Ecto neural progenitor cell (in vitro differentiated cells): ENCODE results near the gene COL16A1.

ENCODE experiments used
- DNase-seq: peaks from one replicate; pipeline ENCODE4 v3.0.0-alpha.2; 2018; ENCODE audit warnings: low spot score

COL16A1 gene

GRCh38 chr1:31703431-31704270, at the start of gene COL16A1:
Gene COL16A1 (minus strand): TSS chr1:31704017. CDS start chr1:31702193, 1,824 bp downstream.
- DNase-seq: no peak

GRCh38 chr1:31752952-31753475, 49.2 kb upstream of the COL16A1 start:
- DNase-seq: no peak

DNA sequence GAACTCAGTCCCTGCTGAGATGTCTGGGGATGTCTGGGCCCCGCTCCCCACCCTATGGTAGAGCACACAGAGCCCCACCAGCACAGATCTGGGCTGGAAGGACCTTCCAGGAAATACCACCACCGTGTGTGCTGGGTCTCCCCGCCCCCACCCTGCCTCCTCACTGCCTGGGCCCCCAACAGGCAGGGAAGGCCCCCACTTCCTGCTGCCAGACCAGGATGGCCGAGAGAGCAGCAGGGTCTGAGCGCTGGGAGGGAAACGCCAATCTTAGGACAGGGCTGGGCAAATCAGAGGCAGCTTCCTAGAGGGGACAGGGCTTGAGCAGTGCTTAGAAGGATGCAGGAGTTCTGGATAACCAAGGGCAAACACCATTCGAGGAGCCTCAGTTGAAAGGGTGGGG, 48.4 kb upstream of the COL16A1 start:
- no peak for DNase-seq

DNA sequence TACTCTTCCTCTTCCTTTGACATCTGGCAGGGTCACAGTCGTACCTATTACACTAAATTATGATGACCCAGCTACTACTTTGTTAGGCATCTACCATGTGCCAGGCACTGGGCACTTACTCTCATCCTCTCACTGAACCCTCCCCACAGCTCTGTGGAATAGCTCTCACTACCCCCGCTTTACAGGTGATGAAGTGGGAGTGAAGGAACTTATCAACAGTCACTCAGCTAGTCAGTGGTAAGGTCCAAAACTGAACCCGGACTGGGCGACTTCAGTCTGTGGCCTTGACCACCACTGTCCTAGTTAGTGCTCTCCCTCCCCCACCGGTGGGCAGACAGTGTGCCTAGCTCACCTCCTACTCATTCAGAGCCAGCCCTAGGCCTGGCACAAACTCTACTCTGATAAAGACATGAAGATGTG, 48.0 kb upstream of the COL16A1 start:
- DNase-seq: no peak

- DNase-seq: no peak
These were observed 47.2 kb upstream of the COL16A1 start for GRCh38 chr1:31750858-31751510.

DNA sequence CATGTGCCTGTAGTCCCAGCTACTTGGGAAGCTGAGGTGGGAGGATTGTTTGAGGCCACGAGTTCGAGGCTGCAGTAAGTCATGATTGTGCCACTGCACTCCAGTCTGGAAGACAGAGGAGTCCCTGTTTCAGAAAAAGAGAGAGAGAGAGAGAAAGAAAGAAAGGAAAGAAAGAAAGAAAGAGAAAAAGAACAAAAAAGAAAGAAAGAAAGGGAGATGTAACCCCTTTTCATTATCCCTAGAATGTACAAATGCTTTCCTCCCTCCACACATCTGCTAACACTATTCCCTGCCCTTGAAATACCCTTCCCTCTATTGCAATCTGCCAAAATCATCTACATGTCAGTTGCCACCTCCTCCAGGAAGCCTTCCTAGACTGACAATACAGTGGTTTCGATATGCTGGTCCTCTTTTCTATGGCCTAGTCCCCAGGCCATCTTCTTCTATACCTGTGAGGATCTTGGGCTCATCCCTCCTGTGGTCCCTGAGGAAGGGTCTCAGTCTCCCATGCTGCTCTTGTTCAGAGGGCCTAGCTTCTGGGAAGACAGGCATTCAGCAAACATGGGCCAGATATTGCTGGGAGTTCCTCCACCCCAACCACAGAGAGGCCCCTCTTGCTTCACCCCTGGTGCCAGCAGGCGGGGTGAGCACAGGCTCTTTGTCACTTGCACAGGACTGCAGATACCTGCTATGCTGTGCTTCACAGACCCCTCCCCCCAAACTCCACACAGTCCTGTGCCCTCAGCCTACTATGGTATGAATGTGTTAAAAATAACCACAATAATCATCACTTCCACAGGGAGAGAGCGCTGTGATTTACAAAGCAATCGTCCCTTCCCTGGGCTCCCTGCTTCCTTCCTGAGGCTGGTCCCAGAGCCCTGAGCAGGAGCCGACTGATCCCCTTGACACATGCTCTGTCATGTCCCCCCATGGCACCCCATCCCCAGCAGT, 46.2 kb upstream of the COL16A1 start:
- no peak for DNase-seq

DNA sequence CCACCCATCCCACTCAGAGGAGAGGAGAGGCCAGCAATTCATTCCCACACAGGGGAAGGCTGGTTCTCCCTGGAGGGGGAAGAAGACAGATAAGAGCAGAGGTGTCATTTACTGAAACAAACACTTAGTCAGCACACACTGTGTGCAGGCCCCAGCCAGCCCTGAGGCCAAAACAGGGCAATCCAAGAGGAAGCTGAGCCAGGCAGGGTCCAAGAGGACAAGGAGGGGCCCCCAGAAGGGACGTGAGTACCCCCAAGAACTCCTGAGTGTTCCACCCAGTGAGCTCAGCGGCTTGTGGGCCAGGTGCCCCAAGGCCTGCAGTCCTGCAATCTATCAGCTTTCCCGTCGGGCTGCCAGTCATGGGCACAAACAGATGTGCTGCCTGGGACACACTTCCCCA, 44.5 kb upstream of the COL16A1 start:
- DNase-seq: no peak

- DNase-seq: no peak
These were observed 43.5 kb upstream of the COL16A1 start for GRCh38 chr1:31747304-31747703.

DNA sequence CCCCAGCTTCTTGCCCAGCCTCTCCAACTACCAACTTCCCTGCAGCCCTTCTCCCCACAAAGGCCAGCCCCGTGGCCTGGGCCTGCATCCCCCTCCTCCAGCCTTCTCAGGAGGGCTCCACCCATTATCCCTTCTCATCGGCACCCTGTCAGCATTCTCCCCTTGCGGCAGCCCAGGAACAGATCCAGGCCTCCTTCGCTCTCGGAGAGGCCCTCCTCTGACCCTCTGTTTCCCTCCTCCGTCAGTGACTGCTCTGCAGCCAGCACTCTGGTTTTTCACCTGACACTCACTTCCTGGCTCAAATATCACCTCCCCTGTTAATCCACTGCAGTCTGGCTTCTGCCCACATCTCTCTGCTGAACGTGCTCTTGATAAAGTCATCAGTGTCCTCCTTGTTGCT, 42.9 kb upstream of the COL16A1 start:
- DNase-seq: no peak

DNA sequence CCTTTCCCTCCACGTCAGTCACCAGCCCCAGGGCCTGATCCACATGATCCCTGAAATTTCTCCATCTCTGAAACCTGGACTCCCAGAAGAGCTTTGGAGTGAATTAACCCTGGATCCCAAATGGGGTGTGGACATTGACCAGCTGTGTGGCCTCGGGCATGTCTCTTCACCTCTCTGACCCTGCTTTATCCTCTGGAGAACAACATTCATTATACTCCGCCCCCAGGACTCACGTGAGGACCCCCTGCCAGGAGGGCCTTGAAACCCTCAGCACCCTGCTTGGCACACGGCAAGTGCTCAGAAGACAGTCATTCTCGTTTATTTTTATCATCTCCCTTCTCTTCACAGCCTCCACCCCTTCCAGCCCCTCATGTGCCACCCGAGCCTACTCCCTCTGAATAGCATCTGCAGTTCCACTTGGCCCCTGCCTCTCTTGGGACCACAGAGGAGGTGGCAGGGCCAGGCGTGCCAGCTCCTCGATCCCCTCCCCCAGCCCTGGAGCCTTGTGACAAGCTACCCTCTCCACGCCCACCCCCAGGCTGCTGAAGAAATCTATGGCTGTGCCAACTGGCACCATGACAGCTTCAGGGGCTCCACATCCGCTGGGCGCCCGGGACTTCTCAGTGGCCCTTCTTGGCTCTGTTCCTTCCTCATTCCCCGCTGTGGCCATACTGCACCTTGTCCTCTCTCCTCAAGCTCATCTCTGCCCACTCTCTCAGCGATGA, 42.3 kb upstream of the COL16A1 start:
- no peak for DNase-seq

- peak; percentile 81 for DNase-seq
These were observed 41.5 kb upstream of the COL16A1 start for GRCh38 chr1:31745096-31745945.

DNA sequence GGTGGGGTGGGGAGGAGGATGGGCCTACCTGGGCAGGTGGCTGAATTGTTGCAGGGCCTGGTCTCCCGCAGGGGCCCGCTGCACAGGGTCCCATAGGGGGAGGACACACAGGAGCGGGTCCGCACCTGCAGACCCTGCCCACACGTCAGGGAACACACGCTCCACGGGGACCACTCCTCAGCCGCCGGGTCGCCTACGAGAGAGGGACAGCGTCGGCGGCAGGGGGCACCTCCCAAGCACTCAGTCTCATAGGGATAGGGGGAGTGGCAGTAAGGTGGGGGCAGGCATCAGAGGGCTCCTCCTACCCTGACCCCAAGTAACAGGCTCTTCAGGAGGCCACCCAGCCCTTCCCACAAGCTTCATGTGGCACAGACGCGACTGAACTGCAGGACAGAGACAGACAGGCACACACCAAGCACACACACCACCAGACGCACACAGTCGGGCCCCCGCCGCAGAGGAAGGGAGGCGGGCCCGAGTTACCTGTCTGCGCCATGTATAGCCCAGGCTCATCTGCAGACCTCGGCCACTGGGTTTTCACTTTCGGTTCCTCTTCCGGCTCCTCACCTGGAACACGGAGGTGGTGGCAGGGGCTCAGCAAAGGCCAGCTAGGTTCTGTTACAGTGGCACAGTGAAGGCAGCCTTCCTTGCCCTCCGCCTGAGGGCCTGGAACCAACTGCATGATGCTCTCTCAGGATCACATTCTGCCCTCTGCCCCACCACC, 40.5 kb upstream of the COL16A1 start:
- DNase-seq: no peak

GRCh38 chr1:31742462-31743212, 38.8 kb upstream of the COL16A1 start:
- DNase-seq: no peak

- no peak for DNase-seq
These were observed 35.5 kb upstream of the COL16A1 start for GRCh38 chr1:31739346-31739745.

DNA sequence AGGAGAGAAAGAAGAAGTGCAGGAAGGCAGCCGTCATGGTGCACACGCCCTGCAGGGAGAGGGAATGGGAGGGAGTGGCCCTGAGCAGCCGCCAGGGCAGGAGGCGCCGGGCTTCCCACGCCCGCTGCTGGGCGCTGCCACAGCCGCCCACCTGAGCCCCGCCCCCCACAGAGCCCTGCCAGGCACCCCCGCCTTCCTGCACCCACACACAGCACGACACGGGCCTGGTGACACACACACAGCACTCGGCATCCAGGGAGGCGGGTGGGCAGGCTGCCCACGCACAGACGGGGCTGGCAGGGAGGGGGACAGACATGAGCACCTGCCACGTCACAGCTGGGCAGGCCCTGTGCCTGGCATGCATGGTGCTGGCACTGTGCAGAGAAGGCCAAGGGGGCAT, 32.9 kb upstream of the COL16A1 start:
- no peak for DNase-seq

DNA sequence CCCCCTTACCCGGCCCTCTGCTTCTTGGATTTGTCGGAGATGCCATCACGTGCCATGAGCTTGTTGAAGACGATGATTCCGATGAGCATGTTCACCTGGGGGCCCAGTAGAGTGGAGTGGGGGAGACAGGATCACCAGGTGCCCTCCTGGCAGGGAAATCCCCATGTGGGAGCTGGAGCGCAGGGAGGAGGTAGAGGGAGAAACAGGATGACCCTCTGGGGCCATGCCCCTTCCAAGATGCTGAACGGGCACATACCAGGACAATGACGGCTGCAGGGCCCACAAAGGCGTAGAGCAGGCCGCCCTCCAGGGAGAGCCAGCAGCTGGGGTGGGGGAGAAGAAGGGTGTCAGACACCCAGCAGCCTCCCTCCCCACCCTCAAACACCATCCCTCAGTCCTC, 31.8 kb upstream of the COL16A1 start:
- no peak for DNase-seq

- no peak for DNase-seq
These were observed 30.8 kb upstream of the COL16A1 start for GRCh38 chr1:31734582-31735107.

GRCh38 chr1:31733389-31734219, 29.8 kb upstream of the COL16A1 start:
- no peak for DNase-seq
